ENCODE measurements around the gene RNF41. TPM values are rescaled to one million over a fixed set of nuclear protein-coding genes. Genes with fewer than 3 reads are reported as not detected.

Gene RNF41
- total and polyA plus RNA-seq, 8 donors, result 10.4 to 92.4 (median 35.7) TPM

- Histone ChIP-seq H3K27ac (no peak overlapping the region), H3K27me3 (no peaks in the 10 kb centered on the region), H3K4me3 (no peak overlapping the region), H3K36me3 (peaks cover 7 to 11% (median 9%) of the 10 kb centered on the region in 4 donors), H3K9me3 (no peaks in the 10 kb centered on the region), H3K4me1 (peaks cover 16 to 31% (median 28%) of the 10 kb centered on the region in 4 donors)
- DNase-seq, result no peak
- no peak for TF ChIP-seq POLR2AphosphoS5 (IDR thresholded peaks at IDR 0.05)
- no peak for TF ChIP-seq EP300 (IDR thresholded peaks at IDR 0.05)
- intact Hi-C loops (cut with DNase I; ENCODE audit: low total_unique reads), result no loop called here
- WGBS, 5 donors, result 86 to 95% (median 91%) methylated on average over 8 of the region's 8 CpGs
Measured at GRCh38 chr12:56260380-56260779, 38.7 kb upstream of the RNF41 start.

DNA sequence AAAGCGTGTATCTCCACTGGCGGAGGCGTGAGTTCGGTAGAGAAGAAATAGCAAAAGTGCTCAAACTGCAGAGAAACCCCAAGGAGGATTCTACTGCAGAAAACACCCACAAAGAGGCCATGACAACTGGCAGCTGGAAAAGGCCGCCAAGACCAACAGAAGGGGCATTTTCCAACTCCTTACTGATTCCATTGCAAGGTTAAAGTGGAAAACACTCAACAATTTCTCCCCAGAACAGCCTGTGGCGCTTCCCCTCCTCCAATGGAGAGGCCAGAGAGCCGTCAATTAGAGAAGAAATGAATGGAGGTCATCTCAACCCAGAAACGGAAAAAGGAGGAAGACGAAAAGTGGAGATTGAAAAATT lies 37.1 kb upstream of the RNF41 start:
- no peak for TF ChIP-seq EP300 (IDR thresholded peaks at IDR 0.05)
- TF ChIP-seq, protein P1, sequence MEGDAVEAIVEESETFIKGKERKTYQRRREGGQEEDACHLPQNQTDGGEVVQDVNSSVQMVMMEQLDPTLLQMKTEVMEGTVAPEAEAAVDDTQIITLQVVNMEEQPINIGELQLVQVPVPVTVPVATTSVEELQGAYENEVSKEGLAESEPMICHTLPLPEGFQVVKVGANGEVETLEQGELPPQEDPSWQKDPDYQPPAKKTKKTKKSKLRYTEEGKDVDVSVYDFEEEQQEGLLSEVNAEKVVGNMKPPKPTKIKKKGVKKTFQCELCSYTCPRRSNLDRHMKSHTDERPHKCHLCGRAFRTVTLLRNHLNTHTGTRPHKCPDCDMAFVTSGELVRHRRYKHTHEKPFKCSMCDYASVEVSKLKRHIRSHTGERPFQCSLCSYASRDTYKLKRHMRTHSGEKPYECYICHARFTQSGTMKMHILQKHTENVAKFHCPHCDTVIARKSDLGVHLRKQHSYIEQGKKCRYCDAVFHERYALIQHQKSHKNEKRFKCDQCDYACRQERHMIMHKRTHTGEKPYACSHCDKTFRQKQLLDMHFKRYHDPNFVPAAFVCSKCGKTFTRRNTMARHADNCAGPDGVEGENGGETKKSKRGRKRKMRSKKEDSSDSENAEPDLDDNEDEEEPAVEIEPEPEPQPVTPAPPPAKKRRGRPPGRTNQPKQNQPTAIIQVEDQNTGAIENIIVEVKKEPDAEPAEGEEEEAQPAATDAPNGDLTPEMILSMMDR (IDR thresholded peaks at IDR 0.05), result peak in 1 of 7 experiments; percentile 4
- intact Hi-C loops (cut with DNase I; ENCODE audit: low total_unique reads), result no loop called here
- 9 to 16% (median 13%) methylated on average over 9 of the region's 9 CpGs for whole genome bisulfite sequencing, 5 donors

GRCh38 chr12:56258068-56258819 lies 36.5 kb upstream of the RNF41 start, which contains the start of gene ANKRD52:
Gene ANKRD52 (minus strand): TSS chr12:56258384. CDS start chr12:56258269, 115 bp downstream.
- intact Hi-C loops (cut with DNase I; ENCODE audit: low total_unique reads), result no loop called here
- no peaks in the 10 kb centered on the region for H3K27me3 ChIP-seq
- no peaks in the 10 kb centered on the region for H3K9me3 ChIP-seq
- peak within 1 kb of the TSS; percentile 79 to 98 (median 95) for H3K4me3 ChIP-seq
- DNase-seq, result peak; percentile 78 to 95
- WGBS, 5 donors, result 0 to 1% (median 0%) methylated on average over 11 to 78 of the region's 78 CpGs
- peaks cover 27 to 32% (median 30%) of the 10 kb centered on the region in 4 donors for H3K36me3 ChIP-seq
- H3K27ac ChIP-seq, result peak within 1 kb of the TSS; percentile 83 to 91 (median 88)
- TF ChIP-seq, protein P1 (IDR thresholded peaks at IDR 0.05), result peak in 5 of 7 experiments; percentile 14 to 91 (median 58)
- TF ChIP-seq EP300 (IDR thresholded peaks at IDR 0.05), result no peak
- peak in 1 of 3 donors; percentile 14 for TF ChIP-seq POLR2AphosphoS5 (IDR thresholded peaks at IDR 0.05)
- H3K4me1 ChIP-seq, result peaks cover 16 to 31% (median 28%) of the 10 kb centered on the region in 4 donors

More for the DNA sequence above, 37.1 kb upstream of the RNF41 start:
- DNase-seq, result no peak
- Histone ChIP-seq H3K36me3 (peaks cover 21 to 26% (median 24%) of the 10 kb centered on the region in 4 donors), H3K9me3 (no peaks in the 10 kb centered on the region), H3K4me1 (peaks cover 16 to 31% (median 28%) of the 10 kb centered on the region in 4 donors), H3K27ac (peak overlapping the region; percentile 83 to 91 (median 88)), H3K4me3 (peak overlapping the region; percentile 79 to 98 (median 95)), H3K27me3 (no peaks in the 10 kb centered on the region)

DNA sequence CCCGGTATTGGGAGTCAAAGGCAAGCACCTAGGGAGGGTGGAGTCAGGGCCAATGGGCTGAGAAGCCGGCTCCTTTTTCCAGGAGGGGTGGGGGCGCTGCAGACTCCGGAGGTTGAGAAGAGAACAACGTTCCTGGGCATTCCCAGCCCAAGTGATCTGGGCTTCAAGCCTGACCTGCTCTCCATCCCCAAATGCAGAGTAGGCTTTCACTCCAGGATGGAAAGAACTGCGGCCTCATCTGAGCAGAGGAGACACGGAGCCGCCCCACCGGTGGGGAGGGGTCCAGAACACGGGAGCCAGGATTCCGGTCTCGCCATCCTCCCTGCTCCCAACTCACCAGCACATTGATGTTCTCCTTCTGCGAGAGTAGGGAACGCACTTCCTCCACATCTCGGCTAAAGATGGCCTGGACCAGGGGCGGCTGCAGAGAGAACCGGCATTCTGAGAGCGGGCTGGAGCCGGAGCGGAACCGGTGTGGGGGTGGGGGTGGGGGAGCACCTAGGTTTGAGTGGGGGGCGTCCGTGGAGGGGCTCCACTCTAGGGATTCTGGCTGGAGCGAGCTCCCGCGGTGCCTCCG lies 35.9 kb upstream of the RNF41 start:
- H3K36me3 ChIP-seq, result peaks cover 34 to 39% (median 36%) of the 10 kb centered on the region in 4 donors
- peak overlapping the region; percentile 83 to 91 (median 86) for H3K27ac ChIP-seq
- peak overlapping the region; percentile 79 to 98 (median 95) for H3K4me3 ChIP-seq
- no peaks in the 10 kb centered on the region for H3K27me3 ChIP-seq
- TF ChIP-seq EP300 (IDR thresholded peaks at IDR 0.05) (no peak), POLR2A (IDR thresholded peaks at IDR 0.05) (no peak), POLR2AphosphoS5 (IDR thresholded peaks at IDR 0.05) (no peak)
- TF ChIP-seq, protein P1 (IDR thresholded peaks at IDR 0.05), result no peak
- intact Hi-C loops (cut with DNase I; ENCODE audit: low total_unique reads), result no loop called here
- H3K9me3 ChIP-seq, result no peaks in the 10 kb centered on the region
- H3K4me1 ChIP-seq, result peaks cover 16 to 31% (median 28%) of the 10 kb centered on the region in 4 donors
- peak in 1 of 2 donors; percentile 49 for DNase-seq
- WGBS, 5 donors, result 0 to 1% (median 0%) methylated on average over 15 to 27 of the region's 27 CpGs

Measured in stomach (tissue), 9 donors.